GM18505 (cell line): Measurements from ENCODE around the gene NUDT8.
A peak's percentile ranks its signal among the peaks of the same experiment; 100 is the strongest.

ENCODE experiments used
- ATAC-seq: cut with Tn5 transposase; IDR thresholded peaks from one replicate; pipeline ENCODE4 v1.9.1; 2021; ENCODE audit not compliant: unreplicated experiment
- POLR2A ChIP-seq: IDR thresholded peaks from 4 replicates; pipeline ENCODE4 v1.6.1; 2011; ENCODE audit warnings: borderline replicate concordance; ENCODE audit not compliant: insufficient read depth, insufficient read length; ENCODE audit errors: extremely low read depth

The NUDT8 gene

GRCh38 chr11:67652965-67653845, 23.5 kb upstream of the NUDT8 start:
- ATAC-seq: no peak
- no peak for TF ChIP-seq POLR2A

GRCh38 chr11:67651976-67652781, 22.4 kb upstream of the NUDT8 start:
- TF ChIP-seq POLR2A: no peak
- no peak for ATAC-seq

GRCh38 chr11:67649634-67650510, 20.1 kb upstream of the NUDT8 start:
- ATAC-seq: no peak
- peak; percentile 57 for TF ChIP-seq POLR2A

GRCh38 chr11:67648796-67649613, 19.3 kb upstream of the NUDT8 start:
- no peak for TF ChIP-seq POLR2A
- ATAC-seq: peak; percentile 30

GRCh38 chr11:67648140-67648795, 18.5 kb upstream of the NUDT8 start:
- TF ChIP-seq POLR2A: peak; percentile 33
- peak; percentile 41 for ATAC-seq

- no peak for TF ChIP-seq POLR2A
- no peak for ATAC-seq
These were observed 17.7 kb upstream of the NUDT8 start for GRCh38 chr11:67647471-67647870.

GRCh38 chr11:67646535-67647336, 17.0 kb upstream of the NUDT8 start:
- no peak for ATAC-seq

GRCh38 chr11:67645521-67646461, 16.1 kb upstream of the NUDT8 start:
- ATAC-seq: no peak
- no peak for TF ChIP-seq POLR2A

More at GRCh38 chr11:67646535-67647336, 17.0 kb upstream of the NUDT8 start:
- TF ChIP-seq POLR2A: peak; percentile 28

- no peak for ATAC-seq
- no peak for TF ChIP-seq POLR2A
These were observed 15.0 kb upstream of the NUDT8 start for GRCh38 chr11:67644472-67645418.

GRCh38 chr11:67644042-67644441, 14.3 kb upstream of the NUDT8 start:
- no peak for ATAC-seq

More at GRCh38 chr11:67644042-67644441, 14.3 kb upstream of the NUDT8 start:
- no peak for TF ChIP-seq POLR2A
